NCI-H1417 treated with DMSO at 0.1 percent for 48 hours (cell line): ENCODE measurements around the gene SLC28A1.
"Not testable (repeated sequence)": the region's sequence is repeated elsewhere in the genome, so short reads cannot be mapped to it uniquely, and the experiment has no call there.

Experiments
- DNase-seq: peaks from one replicate; lab custom pipeline; 2025; lab: John Stamatoyannopoulos, UW

The SLC28A1 gene

DNA sequence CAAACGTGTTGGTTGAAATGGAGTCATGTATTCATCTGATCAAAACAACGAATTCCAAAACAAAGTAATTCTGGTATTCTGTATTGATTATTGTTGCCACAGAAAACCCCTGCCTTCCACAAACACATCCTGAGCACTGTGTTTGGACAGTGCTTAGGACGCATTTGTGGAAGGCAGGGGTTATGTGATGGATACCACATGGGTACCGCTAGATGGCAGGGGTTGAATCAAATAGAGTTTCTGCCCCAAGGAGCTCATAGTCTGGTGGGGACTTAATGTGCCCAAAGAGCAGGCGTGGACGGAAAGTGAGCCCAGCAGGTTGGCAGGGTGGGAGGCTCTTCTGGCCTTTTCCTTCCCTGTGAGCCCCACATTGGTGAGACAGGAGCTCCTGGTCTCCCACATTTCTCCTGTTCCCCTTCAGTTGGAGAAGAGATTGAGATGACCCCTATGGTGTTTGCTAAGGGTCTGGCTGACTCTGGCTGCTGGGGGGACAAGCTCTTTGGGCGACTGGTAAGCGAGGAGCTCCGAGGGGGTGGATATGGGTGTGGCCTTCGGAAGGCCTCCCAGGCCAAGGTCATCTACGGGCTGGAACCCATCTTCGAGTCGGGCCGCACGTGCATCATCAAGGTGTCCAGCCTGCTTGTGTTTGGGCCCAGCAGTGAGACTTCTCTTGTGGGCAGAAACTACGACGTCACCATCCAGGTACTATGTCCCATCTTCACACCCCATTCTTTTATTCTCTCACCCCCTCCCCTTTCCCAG, 22.1 kb upstream of the SLC28A1 start:
- no peak for DNase-seq

GRCh38 chr15:84863565-84864443, 20.7 kb upstream of the SLC28A1 start:
- DNase-seq: no peak

DNA sequence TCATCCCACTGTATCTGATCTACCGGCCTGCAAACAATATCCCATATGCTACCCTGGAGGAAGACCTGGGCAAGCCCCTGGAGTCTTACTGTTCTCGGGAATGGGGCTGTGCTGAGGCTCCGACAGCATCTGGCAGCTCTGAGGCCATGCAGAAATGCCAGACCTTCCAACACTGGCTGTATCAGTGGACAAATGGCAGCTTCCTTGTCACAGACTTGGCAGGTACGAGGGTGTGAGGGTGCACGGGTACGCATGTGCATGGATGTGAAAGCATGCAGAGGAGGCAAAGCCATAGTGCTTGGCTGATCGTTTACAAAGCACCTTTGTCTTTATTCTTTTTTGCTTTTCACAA, 20.0 kb upstream of the SLC28A1 start:
- no peak for DNase-seq

GRCh38 chr15:84865074-84865569, 19.3 kb upstream of the SLC28A1 start:
- DNase-seq: no peak

GRCh38 chr15:84868037-84868880, 16.2 kb upstream of the SLC28A1 start:
- no peak for DNase-seq

- no peak for DNase-seq
Observed at GRCh38 chr15:84869510-84869909, 15.0 kb upstream of the SLC28A1 start.

DNA sequence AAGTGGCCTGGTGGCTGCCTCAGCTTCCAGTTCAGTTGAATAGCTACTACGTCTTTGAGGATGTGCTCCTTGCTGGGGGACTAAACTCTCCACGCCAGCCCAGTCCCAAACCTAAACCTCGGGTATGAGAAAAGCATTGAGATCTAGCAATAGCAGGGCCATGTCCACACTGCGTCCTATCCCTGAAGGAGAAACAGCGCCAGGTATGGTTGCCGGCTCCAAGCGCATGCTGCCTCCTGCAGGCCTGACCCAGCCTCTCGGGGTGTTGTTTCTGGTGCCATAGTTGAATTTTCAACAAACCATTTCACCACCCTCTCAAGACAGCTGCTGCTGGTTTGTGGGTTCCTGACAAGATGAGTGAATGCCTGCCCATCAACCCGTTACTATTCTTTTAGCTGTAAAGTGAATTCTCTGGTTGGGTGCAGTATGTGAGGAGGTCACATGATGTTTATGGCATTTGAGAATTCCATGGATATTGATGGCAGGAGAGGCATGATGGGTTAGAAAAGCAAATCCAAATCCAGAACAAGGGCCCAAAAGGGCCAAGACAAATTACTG, 13.0 kb upstream of the SLC28A1 start:
- no peak for DNase-seq

- no peak for DNase-seq
Observed at GRCh38 chr15:84872009-84872910, 12.2 kb upstream of the SLC28A1 start.

DNA sequence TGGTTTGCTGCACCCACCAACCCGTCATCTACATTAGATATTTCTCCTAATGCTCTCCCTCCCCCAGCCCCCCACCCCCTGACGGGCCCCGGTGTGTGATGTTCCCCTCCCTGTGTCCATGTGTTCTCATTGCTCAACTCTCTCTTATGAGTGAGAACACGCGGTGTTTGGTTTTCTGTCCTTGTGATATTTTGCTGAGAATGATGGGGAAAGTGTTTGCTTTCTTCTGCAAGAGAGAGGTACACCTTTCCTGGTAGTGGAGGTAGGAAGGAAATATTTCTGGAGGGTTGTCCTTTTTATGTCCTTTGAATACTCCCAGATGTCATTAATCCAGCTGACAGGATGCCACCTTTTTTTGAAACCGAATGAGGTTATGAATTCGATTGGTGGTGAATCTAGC, 10.5 kb upstream of the SLC28A1 start:
- DNase-seq: no peak

GRCh38 chr15:84874981-84875699, 9.3 kb upstream of the SLC28A1 start:
- no peak for DNase-seq

- DNase-seq: no peak
Observed at GRCh38 chr15:84876269-84876668, 8.2 kb upstream of the SLC28A1 start.

- DNase-seq: not testable (repeated sequence)
Observed at GRCh38 chr15:84877701-84878100, 6.8 kb upstream of the SLC28A1 start.

DNA sequence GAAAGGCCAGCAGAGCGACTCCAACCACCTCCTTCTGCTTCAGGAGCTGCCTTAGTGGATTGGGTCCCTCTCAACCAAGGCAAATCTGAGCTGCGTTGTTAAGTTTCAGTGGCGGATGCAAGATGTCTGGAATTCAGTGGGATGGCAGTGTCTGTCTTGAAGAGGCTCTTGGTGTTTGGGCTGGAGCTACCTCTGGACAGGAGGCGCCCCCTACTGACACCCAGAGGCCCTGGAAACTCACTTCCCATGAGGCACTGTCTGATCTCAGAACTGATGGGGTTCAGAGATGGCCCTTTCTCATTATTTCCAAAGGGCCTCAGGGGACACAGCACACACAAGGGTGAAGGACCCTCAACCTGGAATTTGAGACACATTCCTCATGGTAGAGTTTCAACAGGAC, 6.0 kb upstream of the SLC28A1 start:
- no peak for DNase-seq

DNA sequence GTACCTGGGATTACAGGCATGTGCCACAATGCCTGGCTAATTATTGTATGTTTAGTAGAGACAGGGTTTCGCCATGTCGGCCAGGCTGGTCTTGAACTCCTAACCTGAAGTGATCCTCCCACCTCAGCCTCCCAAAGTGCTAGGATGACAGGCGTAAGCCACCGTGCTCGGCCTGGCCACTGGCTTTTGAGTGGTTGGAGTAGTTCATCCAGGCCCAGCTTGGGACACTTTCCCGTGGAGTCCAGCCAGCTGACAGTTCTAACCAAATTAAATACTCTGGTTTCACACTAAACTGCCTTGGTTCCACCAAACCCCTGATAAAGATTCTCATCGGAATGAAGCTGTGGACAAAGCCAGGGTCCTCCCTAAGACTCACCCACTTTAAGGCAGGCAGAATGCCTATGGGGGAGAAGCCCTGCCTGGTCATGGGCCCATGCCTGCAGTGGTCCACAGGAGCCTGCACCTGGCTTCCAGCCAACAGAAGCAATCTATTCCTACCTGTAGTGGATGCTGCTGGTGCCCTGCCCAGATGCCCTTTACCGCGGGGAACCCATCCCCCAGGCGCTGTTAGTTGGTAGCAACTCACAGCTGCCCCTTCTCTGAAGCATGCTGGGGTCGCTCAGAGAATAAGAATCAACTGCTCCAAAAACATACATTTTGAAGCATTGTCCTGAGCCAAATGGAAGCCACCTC, 5.2 kb upstream of the SLC28A1 start:
- no peak for DNase-seq

GRCh38 chr15:84880007-84880406, 4.5 kb upstream of the SLC28A1 start:
- DNase-seq: no peak

DNA sequence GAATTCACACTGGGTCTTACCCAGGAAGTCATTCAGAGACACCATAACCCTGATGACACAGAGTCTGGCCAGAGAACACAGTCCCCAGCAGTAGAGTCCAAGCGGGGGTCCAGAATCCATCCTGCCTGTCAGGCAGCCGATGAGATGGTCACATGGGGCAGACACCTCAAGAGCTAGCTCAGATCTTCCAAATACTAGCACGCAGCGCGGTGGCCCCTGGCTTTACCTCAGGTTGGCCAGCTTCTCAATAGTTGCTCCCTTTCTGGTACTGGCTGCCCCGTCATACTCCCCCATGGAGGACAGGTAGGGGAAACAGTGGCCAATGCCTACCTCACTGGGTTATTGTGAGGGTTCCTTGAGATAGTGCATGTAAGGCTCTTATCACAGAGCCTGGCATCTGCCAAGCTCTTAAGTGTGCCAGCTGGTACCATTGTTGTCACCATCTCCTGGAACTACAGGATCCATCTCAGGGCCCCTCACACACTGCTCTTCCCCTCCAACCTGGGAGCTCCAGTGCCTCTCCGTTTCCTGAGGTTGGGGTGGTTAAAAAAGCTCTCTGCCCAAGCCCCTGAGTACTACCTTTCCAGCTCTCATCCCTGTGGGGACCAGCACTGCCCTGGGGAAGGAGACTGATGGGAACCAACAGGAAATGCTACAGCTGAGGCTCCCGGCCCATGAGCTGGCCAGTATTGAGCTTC, 3.5 kb upstream of the SLC28A1 start:
- no peak for DNase-seq

GRCh38 chr15:84881520-84881830, 3.0 kb upstream of the SLC28A1 start:
- no peak for DNase-seq

- no peak for DNase-seq
Observed at GRCh38 chr15:84883466-84883865, 996 bp upstream of the SLC28A1 start.

DNA sequence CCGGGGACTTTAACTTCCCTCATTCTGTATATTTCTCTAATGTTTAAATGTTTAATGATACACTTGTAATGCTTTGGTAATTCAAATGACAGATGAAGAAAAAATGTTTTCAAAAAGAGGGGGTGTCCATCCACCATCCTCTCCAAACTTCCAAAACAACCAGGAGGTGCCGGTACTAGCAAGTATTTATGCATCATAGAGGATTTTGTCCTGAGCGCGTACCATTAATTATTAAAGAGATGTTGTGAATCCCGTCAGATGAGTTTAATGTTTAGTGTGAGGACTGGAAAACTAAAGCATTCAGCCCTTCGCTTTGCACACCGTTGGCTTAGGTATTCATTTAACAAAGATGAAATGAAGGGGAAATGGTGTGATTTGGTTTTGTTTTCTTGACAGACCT, 1.3 kb downstream of the SLC28A1 start:
- no peak for DNase-seq
